Effector memory CD4-positive, alpha-beta T cell (primary cell): ENCODE measurements around the gene UBR3.
"Not testable (repeated sequence)": the region's sequence is repeated elsewhere in the genome, so short reads cannot be mapped to it uniquely, and the experiment has no call there.

Source experiments
- DNase-seq, 3 donors: peaks; one replicate each; pipeline ENCODE4 v3.0.0-alpha.2; 2020
- H3K27ac ChIP-seq: 2 replicates; pipeline ENCODE4 v1.7.0; 2013; ENCODE audit warnings: mild to moderate bottlenecking, low read length, moderate library complexity; ENCODE audit not compliant: insufficient read depth, poor library complexity, severe bottlenecking
- H3K27me3 ChIP-seq: replicated peaks from 2 replicates; pipeline ENCODE4 v1.7.0; 2013; ENCODE audit warnings: mild to moderate bottlenecking, low read length; ENCODE audit not compliant: insufficient read depth, control insufficient read depth, poor library complexity, severe bottlenecking
- H3K36me3 ChIP-seq: 2 replicates; pipeline ENCODE4 v1.7.0; 2013; ENCODE audit warnings: mild to moderate bottlenecking, low read length, moderate library complexity; ENCODE audit not compliant: control insufficient read depth, insufficient read depth
- H3K4me1 ChIP-seq: 2 replicates; pipeline ENCODE4 v1.7.0; 2013; ENCODE audit warnings: low read length, mild to moderate bottlenecking; ENCODE audit not compliant: control insufficient read depth, insufficient read depth, poor library complexity, severe bottlenecking
- H3K4me3 ChIP-seq: 2 replicates; pipeline ENCODE4 v1.7.0; 2013; ENCODE audit warnings: low read length, low read depth, mild to moderate bottlenecking; ENCODE audit not compliant: insufficient read depth, poor library complexity, severe bottlenecking
- H3K9me3 ChIP-seq: 2 replicates; pipeline ENCODE4 v1.7.0; 2013; ENCODE audit warnings: mild to moderate bottlenecking, low read length, moderate library complexity; ENCODE audit not compliant: control insufficient read depth

UBR3 gene

GRCh38 chr2:169895294-169895985, 68.2 kb downstream of the UBR3 start:
- Histone ChIP-seq H3K4me1 (no peaks in the 10 kb centered on the region), H3K36me3 (peaks cover 9% of the 10 kb centered on the region), H3K4me3 (no peak overlapping the region), H3K9me3 (no peaks in the 10 kb centered on the region), H3K27ac (no peak overlapping the region), H3K27me3 (no peaks in the 10 kb centered on the region)
- no peak for DNase-seq

GRCh38 chr2:169897834-169898233, 70.6 kb downstream of the UBR3 start:
- no peak overlapping the region for H3K27ac ChIP-seq

DNA sequence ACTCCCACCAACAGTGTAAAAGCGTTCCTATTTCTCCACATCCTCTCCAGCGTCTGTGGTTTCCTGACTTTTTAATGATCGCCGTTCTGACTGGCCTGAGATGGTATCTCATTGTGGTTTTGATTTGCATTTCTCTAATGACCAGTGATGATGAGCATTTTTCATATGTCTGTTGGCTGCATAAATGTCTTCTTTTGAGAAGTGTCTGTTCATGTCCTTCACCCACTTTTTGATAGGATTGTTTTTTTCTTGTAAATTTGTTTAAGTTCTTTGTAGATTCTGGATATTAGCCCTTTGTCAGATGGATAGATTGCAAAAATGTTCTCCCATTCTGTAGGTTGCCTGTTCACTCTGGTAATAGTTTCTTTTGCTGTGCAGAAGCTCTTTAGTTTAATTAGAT, 72.8 kb downstream of the UBR3 start:
- not testable (repeated sequence) for H3K27ac ChIP-seq, H3K4me3 ChIP-seq, H3K9me3 ChIP-seq, H3K27me3 ChIP-seq, H3K4me1 ChIP-seq, DNase-seq
- H3K36me3 ChIP-seq: peaks cover 12% of the 10 kb centered on the region

More at GRCh38 chr2:169897834-169898233, 70.6 kb downstream of the UBR3 start:
- H3K36me3 ChIP-seq: peaks cover 15% of the 10 kb centered on the region
- H3K4me3 ChIP-seq: no peak overlapping the region
- H3K27me3 ChIP-seq: no peaks in the 10 kb centered on the region
- no peaks in the 10 kb centered on the region for H3K9me3 ChIP-seq
- no peaks in the 10 kb centered on the region for H3K4me1 ChIP-seq
- DNase-seq: no peak

DNA sequence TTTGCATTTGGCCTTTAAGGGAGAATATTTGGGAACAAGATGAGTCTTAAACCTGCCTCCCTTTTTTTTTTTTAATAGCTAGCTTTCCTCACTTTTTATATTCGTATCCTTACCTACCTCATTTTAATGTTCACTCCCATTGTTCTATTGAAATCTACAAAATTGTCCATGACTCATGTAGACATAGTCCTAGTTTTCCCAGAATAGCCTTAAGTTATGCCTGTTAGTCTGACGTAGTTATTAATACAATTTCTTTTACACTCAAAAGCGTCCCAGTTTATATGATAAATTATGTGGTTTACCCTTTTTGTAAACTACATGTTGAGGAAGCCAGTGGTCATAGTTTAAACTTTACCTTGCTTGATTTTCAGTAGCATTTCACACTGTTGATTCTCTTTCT, 73.4 kb downstream of the UBR3 start:
- DNase-seq: no peak

DNA sequence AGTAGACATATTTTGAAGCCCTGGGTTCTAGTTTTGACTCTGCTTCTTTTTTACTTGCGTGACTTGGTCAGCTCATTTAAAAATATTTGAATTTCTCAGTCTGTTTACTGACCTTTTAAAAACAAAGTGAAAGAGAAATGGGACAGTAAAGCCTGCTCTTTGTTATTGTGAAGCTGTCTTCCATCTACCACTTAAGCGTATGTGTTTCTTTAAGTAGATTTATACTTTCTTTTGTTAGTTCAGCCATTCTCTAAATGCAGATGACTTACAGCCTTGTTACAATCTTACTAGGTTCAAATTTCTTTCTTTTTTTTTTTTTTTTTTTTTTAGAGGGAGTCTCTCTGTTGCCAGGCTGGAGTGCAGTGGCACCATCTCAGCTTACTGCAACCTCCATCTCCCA, 79.5 kb downstream of the UBR3 start:
- H3K4me1 ChIP-seq: no peaks in the 10 kb centered on the region
- no peak overlapping the region for H3K27ac ChIP-seq
- no peak overlapping the region for H3K4me3 ChIP-seq
- H3K36me3 ChIP-seq: peaks cover 3% of the 10 kb centered on the region
- H3K27me3 ChIP-seq: no peaks in the 10 kb centered on the region
- H3K9me3 ChIP-seq: no peaks in the 10 kb centered on the region
- no peak for DNase-seq

More for the DNA sequence above, 73.4 kb downstream of the UBR3 start:
- Histone ChIP-seq H3K36me3 (peaks cover 6% of the 10 kb centered on the region), H3K4me1 (no peaks in the 10 kb centered on the region), H3K27ac (no peak overlapping the region), H3K4me3 (no peak overlapping the region), H3K27me3 (no peaks in the 10 kb centered on the region), H3K9me3 (no peaks in the 10 kb centered on the region)

GRCh38 chr2:169909376-169909775, 82.1 kb downstream of the UBR3 start:
- H3K36me3 ChIP-seq: peaks cover 7% of the 10 kb centered on the region
- DNase-seq: no peak

DNA sequence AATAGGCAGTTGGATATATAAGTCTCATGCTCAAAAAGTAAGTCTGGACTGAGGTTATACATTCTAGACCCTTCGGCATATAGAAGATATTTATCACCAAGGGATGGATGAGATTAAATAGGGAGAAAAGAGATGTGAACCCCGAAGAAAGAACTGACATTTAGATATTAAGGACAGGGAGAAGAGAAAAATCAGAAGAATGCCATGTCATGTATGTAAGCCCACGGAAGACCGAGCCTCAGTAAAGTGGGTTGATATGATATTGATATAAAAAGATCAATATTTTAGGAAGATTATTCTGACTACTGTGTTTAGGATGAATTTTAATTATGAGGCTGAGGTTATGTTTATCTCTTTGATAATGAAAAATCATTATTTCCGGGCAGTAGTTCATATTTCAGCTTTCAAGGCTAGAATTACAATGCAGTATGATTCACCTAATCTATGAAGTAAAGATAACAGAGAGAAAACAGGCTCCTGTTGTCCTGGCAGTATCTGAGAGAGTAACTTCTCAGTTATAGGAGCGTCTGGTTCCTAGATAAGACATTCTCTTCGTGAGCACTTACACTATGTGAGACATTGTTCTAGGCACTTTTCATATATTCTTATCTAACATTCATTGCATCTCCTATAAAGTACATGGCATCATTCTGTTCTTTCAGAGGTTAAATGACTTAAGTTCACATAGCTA, 83.0 kb downstream of the UBR3 start:
- DNase-seq: no peak
- Histone ChIP-seq H3K36me3 (peaks cover 10% of the 10 kb centered on the region), H3K9me3 (no peaks in the 10 kb centered on the region), H3K4me1 (no peaks in the 10 kb centered on the region), H3K4me3 (no peak overlapping the region), H3K27me3 (no peaks in the 10 kb centered on the region), H3K27ac (no peak overlapping the region)

More at GRCh38 chr2:169909376-169909775, 82.1 kb downstream of the UBR3 start:
- Histone ChIP-seq H3K4me1 (no peaks in the 10 kb centered on the region), H3K4me3 (no peak overlapping the region), H3K27me3 (no peaks in the 10 kb centered on the region), H3K27ac (no peak overlapping the region), H3K9me3 (no peaks in the 10 kb centered on the region)

DNA sequence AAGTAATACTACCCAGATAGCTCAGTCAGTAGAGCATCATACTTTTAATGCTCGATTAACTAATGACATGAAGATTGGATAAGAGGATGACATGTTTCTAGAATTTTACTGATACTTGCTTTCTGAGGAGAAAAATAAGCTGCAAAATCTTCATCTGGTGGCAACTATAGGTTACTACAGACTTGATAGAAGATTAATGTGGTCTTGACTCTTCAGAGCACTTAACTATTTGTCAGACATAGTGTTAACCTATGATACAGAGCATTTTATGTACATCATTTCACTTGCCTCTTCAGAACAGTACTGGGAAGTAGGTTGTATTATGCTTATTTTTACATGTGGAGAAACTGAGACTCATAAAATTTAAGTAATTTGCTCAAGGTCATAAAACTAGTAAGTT, 83.9 kb downstream of the UBR3 start:
- peaks cover 10% of the 10 kb centered on the region for H3K36me3 ChIP-seq
- H3K9me3 ChIP-seq: no peaks in the 10 kb centered on the region
- H3K4me3 ChIP-seq: no peak overlapping the region
- H3K4me1 ChIP-seq: no peaks in the 10 kb centered on the region
- no peaks in the 10 kb centered on the region for H3K27me3 ChIP-seq
- H3K27ac ChIP-seq: no peak overlapping the region
- no peak for DNase-seq

- Histone ChIP-seq H3K4me1 (no peaks in the 10 kb centered on the region), H3K36me3 (peaks cover 13% of the 10 kb centered on the region), H3K9me3 (no peaks in the 10 kb centered on the region), H3K27me3 (no peaks in the 10 kb centered on the region), H3K4me3 (no peak overlapping the region), H3K27ac (no peak overlapping the region)
- no peak for DNase-seq
Observed at GRCh38 chr2:169916623-169917022, 89.4 kb downstream of the UBR3 start.

- Histone ChIP-seq H3K4me3 (no peak overlapping the region), H3K27ac (no peak overlapping the region), H3K36me3 (peaks cover 2% of the 10 kb centered on the region), H3K27me3 (no peaks in the 10 kb centered on the region), H3K4me1 (no peaks in the 10 kb centered on the region), H3K9me3 (no peaks in the 10 kb centered on the region)
- no peak for DNase-seq
Observed at GRCh38 chr2:169923977-169924376, 96.7 kb downstream of the UBR3 start.
